Prostate gland (tissue), 2 donors: Measurements from ENCODE around the gene DDX28.

Source experiments
- POLR2AphosphoS5 ChIP-seq: sonication (generic); formaldehyde crosslinking; IDR thresholded peaks from one replicate; pipeline ENCODE4 v1.6.1; 2017; ENCODE audit warnings: antibody characterized with exemption
- TF ChIP-seq, protein P1 (sequence below), 4 experiments: fragments of 200-600 bp in 2 of 4; fragments of 450-650 bp in 2 of 4; sonication (generic) in 2 of 4; IDR thresholded peaks; 1 replicate in 3 of 4; 2 replicates in 1 of 4; pipeline ENCODE4 v1.5.1; 2016 to 2019; ENCODE audit warnings: antibody characterized with exemption in 4 of 4, mild to moderate bottlenecking in 2 of 4, moderate library complexity in 2 of 4

DNA sequence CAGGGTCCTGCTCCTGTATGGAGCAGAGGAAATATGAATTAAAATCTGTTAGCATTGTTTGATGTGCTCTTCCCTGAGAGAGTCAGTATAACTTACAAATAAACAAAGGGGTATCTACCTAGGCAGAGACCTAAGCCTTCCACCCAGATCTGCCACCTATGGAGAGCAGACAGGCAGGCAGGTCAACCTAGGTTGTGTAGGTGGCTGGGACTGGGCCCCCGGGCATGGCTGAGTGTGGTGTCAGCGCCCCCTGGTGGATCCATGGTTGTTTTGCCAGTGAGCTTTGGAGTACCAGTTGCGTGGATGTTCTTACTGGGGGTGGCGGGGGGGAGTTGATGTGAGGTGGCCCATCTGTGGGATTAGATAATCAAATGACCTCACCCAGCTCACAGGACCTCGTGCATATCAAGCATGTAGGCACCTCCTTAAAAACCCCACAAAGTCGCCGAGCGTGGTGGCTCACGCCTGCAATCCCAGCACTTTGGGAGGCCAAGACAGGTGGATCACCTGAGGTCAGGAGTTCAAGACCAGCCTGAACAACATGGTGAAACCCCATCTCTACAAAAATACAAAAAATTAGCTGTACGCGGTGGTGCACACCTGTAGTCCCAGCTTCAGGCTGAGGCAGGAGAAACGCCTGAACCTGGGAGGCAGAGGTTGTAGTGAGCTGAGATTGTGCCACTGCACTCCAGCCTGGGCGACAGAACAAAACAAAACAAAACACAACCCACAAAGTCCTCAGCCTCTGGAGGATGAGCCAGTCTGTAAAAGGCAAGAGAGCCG, 17.7 kb upstream of the DDX28 start:
- peak; percentile 35 for TF ChIP-seq POLR2AphosphoS5
- TF ChIP-seq, protein P1, sequence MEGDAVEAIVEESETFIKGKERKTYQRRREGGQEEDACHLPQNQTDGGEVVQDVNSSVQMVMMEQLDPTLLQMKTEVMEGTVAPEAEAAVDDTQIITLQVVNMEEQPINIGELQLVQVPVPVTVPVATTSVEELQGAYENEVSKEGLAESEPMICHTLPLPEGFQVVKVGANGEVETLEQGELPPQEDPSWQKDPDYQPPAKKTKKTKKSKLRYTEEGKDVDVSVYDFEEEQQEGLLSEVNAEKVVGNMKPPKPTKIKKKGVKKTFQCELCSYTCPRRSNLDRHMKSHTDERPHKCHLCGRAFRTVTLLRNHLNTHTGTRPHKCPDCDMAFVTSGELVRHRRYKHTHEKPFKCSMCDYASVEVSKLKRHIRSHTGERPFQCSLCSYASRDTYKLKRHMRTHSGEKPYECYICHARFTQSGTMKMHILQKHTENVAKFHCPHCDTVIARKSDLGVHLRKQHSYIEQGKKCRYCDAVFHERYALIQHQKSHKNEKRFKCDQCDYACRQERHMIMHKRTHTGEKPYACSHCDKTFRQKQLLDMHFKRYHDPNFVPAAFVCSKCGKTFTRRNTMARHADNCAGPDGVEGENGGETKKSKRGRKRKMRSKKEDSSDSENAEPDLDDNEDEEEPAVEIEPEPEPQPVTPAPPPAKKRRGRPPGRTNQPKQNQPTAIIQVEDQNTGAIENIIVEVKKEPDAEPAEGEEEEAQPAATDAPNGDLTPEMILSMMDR (IDR thresholded peaks at IDR 0.05), result peak; percentile 77 to 90 (median 83)
